Panc1 (cell line): ENCODE measurements around the gene SH3PXD2B.

Experiments
- CTCF ChIP-seq: fragments of 450-650 bp; IDR thresholded peaks from 2 replicates; pipeline ENCODE4 v1.5.1; 2017; ENCODE audit warnings: mild to moderate bottlenecking
- REST ChIP-seq, 2 experiments: IDR thresholded peaks; 2 replicates each; pipeline ENCODE4 v1.6.1; 2011 to 2012; ENCODE audit warnings: low read depth in 2 of 2, control low read depth in 1 of 2, low read length in 1 of 2, mild to moderate bottlenecking in 1 of 2, moderate library complexity in 1 of 2; ENCODE audit not compliant: insufficient read depth in 1 of 2
- SIN3A ChIP-seq: IDR thresholded peaks from 2 replicates; pipeline ENCODE4 v1.6.1; 2012; ENCODE audit warnings: low read depth, mild to moderate bottlenecking, low read length, moderate library complexity, borderline replicate concordance; ENCODE audit not compliant: insufficient read depth
- TCF7L2 ChIP-seq: IDR thresholded peaks from 2 replicates; pipeline ENCODE4 v1.6.1; 2011; ENCODE audit warnings: mild to moderate bottlenecking, low read depth, low read length, inconsistent platforms

GRCh38 chr5:172453206-172453985 is 929 bp downstream of the SH3PXD2B start:
- peak; percentile 36 for TF ChIP-seq CTCF
- TF ChIP-seq SIN3A: no peak
- TF ChIP-seq TCF7L2: no peak
- TF ChIP-seq REST (IDR thresholded peaks at IDR 0.05; ENCODE audit: insufficient read depth in 1 of 2, low read depth in 2 of 2, low read length in 1 of 2): no peak
